NCI-H146 (cell line): Measurements from ENCODE around the gene PCED1B.
"Not testable (repeated sequence)": the region's sequence is repeated elsewhere in the genome, so short reads cannot be mapped to it uniquely, and the experiment has no call there.

Experiments used
- DNase-seq: peaks from one replicate; lab custom pipeline; 2025; lab: John Stamatoyannopoulos, UW

Gene PCED1B

DNA sequence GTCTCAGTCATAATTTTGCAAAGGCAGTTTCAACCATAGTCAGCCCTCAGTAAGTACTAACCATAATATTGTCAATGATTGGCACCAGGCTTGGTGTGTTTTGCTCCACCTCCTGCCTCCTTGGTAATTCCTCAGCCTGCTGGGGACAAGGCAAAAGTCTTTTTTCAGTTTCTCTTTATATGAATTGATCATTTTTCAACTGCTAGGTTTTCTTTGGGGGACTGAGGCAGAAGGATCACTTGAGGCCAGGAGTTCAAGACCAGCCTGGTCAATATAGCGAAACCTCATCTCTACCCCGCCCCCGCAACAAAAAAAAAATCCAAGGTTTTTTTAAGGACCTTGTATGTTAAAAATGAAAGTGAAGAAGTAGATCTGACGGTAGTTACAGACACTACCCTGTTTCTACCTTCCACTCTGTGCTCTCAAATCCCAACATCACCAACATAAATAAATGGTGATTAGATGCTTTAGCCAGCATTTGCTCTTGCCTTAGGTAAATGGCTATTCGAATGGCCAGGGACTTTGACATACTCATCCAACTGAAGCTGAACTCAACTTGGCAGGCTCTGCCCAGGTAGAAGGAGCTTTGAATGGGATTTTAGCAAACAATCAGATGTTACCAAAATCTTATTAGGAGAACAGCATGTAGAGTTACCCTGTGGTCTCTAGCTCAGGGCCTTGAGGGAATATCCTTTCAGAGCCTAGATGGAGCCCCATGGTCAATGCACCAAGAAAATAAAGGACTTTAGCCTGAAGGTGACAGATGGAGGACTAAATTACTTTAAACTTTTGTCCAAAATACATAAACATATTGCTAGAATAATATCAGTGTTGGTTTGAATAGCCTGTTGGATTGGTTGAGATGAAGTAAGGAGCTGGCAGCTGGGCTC is 127.3 kb downstream of the PCED1B start:
- no peak for DNase-seq

DNA sequence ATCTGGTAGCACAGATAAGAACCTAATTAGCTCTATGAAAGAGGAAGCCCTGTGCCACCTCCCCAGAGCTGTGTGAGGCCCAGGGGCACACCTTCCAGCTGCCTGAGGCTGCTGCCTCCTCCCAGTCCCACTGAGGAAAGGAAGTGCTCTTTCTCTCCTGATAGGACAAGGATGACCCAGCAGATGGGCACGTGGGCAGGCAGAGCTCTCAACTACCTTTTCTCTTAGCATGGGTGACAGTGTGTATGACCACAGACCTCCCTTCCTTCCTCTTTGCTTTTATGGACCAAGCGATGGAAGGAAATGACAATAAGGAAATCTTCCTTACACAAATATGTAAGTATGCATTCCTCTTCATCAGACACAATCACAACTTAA is 127.9 kb downstream of the PCED1B start:
- peak; percentile 35 for DNase-seq

DNA sequence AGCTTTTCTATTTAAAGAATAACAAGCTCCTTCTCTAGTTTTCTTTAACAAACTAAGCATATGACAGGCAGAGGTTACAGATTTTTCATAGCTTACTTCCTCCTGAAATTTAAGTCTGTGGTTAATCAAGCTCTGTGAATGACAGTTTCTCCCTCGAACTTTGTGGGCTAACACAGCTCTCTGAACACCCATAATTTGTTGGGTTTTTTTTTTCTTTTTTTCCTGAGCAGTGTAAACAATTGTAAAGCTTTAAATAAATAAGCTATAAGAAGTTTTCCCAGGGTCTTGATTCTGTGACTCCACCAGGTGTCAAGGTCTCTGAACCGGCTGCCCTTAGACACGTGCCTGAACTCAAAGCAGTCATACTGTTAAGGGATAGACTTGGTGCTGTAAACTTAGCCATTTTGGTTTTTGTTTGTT is 128.4 kb downstream of the PCED1B start:
- DNase-seq: no peak

DNA sequence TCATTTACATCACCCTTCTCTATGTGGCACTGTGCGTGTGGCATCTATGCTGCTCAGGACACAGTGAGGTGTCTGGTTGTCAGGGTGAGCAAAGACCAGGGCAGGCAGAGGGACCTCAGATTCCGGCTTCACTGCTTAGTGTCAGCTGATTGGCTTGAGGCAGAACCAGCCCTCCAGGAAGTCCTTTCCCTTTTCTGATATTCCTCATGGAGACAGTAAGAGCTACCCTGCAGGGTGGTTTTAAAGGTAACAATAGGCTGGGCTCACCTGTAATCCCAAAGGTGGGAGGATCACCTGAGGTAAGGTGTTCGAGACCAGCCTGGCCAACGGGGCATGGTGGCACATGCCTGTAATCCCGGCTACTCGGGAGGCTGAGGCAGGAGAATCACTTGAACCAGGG is 129.6 kb downstream of the PCED1B start:
- DNase-seq: no peak

DNA sequence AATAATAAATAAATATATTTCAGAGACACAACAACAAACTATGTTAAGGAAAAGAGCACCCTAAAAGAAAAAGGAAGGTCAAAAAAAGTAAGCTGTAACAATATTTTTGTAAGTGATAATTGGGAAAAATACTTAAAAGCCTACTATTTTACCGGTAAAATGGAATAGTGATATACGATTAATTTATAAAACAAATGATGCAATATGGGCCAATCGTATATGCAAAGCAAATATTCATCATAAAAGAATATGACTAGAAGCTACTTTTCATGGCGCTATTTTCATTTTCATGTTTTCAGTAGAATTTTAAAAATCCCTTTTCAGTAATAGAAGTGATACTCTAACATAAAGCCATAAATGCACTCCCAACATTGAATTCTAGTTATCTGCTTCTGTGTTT is 131.4 kb downstream of the PCED1B start:
- DNase-seq: no peak

DNA sequence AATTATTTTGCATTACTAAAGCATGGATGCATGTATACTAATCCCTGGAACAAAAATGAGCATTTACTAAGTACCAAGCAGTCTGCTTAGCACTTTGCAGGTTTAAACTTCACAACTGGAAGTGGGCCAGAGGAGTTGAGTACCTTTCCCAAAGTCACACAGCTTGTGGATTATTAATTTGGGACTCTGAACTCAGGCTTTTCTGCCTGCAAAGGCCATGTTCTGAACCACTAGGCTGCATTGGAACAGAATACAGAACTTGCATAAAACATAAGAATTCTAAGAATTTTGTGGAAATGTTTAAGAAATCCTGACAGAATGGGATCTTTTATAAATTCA is 133.2 kb downstream of the PCED1B start:
- DNase-seq: no peak

DNA sequence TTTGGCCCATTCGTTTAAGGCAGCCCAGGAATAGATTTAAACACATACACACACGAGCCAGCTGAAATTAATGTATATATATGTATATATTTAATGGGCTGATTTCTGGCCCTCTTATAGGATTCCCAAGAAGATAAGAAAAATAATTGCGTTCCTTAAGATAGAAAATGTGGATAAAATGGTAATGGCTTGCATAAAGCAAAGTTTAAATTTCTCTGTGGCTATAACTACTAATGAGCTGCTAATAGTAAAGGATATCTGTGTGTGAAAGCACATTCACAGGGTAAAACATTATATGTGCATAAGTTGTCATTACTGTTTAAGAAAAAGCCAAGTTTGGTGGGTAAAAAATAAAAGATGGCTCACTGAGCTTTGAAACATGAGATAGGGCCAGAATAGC is 134.0 kb downstream of the PCED1B start:
- no peak for DNase-seq

DNA sequence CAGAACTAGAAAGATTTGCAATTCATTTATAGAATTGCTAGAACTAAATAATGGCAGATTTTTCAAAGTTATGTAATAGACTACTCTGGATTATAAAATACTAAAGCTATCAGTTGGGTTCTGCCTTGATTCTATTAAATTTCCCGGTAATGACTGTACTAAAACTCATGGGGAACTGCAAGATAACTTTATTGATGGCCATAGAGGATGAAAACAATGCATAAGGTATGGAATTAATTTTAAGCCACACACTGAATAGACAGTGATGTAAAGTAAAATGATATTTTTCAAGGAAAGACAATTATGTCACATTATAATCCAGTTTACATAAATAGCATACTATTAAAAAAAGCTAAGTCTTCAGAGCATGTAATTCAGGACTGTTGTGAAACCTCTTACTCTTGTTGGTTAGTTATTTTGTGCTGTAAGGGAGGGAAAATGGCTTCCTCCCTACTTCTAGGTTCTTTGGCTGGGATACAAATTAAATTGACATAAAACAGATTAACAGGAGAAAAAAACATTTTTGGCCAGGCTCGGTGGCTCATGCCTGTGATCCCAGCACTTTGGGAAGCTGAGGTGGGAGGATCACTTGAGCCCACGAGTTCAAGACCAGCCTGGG is 134.7 kb downstream of the PCED1B start:
- no peak for DNase-seq

DNA sequence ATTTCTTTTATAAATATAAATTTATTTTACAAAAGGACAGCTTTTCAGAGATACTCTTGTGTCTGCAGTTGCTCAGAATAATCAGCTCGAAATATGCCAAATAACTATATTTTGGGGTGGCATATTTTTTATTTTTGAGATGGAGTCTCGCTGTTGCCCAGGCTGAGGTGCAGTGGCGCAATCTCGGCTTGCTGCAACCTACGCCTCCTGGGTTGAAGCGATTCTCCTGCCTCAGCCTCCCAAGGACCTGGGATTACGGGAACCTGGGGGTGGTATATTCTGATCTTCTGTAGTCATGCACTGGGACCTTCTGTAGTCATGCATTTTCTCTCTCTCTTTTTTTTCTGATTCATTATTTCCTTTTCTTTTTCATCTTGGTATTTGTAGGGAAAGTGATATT is 135.3 kb downstream of the PCED1B start:
- DNase-seq: no peak

DNA sequence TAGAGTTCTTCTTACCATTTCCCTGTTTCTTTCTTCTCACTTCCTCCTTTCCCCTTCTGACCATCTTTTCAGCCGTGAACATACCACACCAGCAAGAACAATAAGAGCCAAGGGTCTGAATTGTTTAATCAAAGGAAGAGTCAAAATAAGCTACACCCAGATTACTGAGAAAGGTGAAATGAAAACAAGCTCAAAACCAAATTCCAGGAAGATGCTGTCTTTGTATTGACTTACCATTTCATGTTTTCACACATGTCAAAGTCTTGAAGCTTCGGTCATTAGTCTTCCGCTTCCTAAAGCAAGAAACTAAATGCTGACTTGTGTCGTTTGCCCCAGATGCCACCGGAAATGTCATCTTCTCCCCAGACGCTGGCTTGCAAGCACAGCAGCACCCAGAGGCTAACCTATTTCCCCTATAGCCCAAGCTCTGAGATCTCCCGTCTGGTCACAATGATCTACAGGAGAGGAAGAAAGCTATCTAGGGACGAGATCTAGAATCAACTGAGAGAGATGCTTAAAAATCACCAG is 136.8 kb downstream of the PCED1B start:
- DNase-seq: no peak

DNA sequence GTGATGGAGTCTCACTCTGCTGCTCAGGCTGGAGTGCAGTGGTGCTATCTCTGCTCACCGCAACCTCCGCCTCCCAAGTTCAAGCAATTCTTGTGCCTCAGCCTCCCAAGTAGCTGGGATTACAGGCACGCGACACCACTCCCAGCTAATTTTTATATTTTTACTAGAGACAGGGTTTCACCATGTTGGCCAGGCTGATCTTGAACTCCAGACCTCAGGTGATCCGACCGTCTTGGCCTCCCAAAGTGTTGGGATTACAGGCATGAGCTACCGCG is 138.1 kb downstream of the PCED1B start:
- DNase-seq: not testable (repeated sequence)

DNA sequence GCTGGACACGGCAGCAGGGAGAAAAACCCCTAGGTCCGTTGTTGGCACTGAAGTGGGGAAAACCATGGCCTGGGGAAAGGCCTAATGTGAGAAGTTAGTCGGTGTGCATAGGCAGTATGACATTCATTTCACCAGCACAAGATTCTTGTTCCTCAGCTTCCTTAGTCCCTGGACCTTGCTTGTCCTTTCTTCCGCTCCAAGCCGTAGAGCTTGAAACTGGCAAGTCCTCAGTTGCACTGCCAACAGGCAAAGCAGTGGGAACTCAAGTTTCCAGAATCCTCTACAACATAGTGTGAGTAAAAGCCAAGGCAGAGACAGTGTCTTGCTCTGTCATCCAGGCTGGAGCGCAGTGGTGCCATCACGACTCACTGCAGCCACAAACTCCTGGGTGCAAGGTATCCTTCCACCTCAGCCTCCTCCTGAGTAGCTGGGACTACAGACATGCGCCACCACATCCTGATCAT is 138.8 kb downstream of the PCED1B start:
- no peak for DNase-seq

DNA sequence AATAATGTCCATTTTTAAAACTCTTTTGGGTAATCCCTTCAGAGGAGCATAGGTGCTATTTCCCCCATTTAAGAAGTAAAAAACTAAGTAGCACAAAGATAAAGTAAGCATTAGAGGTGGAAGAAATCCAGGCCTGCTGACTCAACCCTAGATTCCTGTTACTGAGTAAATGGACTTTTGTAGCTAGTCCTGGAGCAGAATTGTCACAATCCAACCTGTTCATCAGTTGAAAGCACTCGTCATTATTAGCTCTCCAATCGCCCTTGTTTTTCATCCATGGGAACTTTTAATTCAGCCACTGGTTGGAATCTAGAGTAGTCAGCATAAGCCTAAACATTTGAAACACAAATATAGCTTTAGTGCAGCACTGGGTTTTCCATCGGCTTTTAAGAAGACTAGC is 139.8 kb downstream of the PCED1B start:
- no peak for DNase-seq

DNA sequence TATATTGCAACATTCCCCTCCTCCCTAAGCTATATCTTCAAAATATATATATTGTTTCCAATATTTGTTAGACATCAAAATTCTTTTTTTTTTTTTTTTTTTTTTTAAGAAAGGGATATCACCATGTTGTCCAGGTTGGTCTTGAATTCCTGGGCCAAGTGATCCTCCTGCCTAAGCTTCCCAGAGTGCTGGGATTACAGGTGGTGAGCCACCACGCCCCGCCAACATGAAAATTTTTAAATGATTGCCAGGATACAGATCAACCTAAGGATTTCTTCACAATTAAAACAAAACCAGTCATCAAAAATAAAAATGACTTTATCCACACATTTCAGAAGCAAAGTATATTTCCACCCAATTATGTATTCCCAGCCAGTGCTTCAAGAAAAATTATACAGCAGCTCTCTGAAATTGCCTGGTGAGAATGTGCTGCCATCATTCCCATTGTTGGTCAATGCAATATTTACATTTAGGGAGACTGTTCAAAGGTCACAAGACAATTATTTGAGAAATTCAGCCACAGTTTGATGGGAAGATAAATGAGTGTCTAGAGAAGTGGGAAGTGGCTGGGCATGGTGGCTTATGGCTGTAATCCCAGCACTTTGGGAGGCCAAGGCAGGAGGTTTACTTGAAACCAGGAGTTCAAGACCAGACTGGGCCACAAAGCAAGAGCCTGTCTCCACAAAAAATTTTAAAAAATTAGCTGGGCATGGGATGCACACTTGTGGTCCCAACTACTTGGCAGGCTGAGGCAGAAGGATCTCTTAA is 142.0 kb downstream of the PCED1B start:
- DNase-seq: peak; percentile 14

DNA sequence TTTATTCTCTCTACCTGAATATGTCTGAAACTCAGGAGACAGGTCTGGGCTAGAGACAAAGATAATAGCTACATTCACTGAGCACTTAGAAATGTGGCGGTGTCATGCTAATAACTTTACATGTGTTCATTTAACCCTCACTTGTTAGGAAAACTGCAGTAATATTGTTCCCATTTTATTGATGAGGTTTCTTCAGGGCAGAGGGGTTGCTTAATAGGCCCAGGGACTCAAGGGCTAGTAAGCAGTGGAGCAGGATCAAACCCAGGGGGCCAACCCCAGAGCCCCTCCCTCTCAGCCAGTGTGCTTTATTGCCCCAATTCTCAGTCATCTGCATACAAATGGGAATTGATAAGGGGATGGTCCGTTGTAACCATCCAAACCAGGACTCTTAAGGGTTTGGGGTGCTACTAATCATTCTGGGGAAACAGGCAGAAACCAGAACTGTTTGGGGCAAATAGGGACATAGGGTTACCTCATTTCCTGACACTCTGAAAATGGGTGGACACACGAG is 143.2 kb downstream of the PCED1B start:
- DNase-seq: no peak

DNA sequence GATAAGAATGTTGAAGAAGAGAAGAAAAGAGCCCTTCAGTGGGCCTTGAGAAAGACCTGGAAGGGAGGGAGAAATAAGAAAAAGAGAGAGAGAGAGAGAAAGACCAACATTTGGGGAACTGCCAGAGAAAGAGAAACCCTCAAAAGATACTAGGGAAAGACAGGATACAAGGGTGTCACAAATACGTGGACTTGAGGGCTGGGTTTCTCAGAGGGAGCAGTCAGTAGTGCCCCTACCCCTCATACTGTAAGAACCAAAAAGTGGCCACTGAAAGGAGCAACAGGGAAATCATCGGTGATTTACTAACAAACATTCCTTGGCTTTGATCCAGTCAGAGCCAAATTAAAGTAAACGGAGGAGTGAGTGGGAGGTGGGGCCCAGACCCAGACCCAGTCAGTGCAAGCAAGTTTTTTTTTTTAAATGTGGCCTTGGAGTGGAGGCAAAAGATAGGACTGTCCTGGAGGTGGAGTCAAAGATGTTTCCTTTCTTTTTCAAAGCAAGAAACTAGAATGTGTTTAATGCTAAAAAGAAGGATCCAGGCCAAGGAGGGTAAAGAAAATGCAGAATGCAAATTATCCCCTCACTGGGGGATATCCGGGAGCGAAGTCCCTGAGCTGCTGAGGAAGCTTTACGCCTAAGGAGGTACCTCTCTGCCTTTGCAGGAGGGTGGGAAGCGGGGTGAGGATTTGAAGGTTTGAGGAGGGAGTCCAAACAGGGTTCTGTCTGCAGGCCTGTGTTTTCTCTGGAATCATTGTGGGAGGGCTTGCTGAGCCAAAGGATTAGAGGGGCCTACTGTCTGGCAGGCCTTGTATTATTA is 143.8 kb downstream of the PCED1B start:
- no peak for DNase-seq

DNA sequence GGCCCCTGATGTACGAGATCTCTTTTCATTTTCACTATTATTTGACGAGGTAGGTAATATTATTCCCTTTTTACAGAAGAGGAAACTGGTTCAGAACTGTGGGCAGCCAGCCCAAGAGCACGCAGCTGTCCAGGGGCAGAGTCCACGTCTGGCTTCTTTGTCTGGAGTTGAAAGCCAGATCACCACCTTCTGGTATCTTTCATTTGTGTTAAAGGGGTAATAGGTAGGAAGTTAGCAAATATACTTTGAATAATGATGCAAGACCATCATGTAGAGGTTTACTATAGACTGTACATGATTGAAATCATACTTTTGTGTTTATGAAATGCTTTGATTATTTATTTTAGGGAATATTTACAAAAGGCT is 144.4 kb downstream of the PCED1B start:
- peak; percentile 28 for DNase-seq

DNA sequence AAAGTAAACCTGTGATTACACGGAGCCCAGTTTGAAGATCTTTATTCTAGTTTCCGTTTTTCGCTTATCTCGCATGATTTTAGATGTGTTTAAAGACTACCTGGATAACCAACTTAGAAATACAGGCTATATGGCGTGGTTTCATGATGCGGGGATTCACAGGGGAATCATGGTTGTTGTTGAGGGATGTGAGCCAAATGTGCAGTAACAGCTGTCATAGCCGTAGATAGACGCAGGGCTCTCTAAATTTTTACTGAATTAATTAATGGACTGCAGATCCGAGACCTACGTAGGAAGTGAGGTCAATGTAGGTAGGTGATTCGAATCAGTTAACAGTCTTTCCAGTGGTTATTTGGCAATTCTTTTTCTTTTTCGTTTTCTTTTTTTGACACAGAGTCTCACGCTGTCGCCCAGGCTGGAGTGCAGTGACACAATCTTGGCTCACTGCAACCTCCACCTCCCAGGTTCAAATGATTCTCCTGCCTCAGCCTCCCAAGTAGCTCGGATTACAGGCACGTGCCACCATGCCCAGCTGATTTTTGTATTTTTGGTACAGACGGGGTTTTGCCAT is 145.2 kb downstream of the PCED1B start:
- DNase-seq: no peak

DNA sequence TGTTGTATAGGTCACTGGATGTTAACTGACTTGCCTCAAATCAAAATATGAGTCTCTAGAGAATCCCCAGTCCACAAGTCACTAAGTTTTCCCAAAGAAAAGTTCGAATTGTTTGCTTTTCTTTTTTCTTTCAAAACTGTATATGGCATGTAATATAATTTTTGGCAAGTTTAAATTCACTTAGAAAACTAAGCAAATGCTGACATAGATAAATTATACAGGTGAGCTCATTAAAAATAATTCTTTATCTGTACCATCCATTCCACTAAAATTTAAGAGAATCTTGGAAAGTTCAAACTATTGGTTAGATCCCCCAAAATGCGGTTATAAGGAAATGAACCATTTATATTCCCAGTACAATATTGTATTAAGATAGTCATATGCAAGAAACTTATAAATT is 145.9 kb downstream of the PCED1B start:
- DNase-seq: no peak

DNA sequence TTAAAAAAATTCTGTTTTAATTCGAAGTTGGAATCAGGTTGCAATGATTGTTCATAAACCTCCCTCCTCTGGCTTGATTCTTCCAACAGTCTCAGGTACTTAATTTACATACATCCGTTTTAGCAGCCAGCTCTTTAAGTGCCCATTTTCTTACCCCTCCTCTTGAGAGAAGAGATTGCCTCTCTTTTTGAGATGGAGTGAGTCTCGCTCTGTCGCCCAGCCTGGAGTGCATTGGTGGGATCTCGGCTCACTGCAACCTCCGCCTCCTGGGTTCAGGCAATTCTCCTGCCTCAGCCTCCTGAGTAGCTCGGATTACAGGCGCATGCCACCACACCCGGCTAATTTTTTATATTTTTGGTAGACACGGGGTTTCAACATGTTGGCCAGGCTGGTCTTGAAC is 146.8 kb downstream of the PCED1B start:
- DNase-seq: no peak

DNA sequence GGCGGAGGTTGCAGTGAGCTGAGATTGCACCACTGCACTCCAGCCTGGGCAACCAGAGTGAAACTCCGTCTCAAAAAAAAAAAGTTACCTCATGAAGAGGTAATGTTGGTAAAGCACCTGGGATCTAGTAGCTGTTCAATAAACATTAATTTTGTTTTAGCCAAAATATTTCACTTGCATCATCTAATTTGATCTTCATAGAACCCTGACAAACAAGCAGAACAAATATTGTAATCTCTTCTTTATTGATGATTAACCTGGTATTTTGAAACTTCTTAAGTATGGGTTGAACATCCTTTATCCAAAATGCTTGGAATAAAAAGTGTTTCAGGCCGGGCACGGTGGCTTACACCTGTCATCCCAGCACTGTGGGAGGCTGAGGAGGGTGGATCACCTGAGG is 149.4 kb downstream of the PCED1B start:
- DNase-seq: no peak

DNA sequence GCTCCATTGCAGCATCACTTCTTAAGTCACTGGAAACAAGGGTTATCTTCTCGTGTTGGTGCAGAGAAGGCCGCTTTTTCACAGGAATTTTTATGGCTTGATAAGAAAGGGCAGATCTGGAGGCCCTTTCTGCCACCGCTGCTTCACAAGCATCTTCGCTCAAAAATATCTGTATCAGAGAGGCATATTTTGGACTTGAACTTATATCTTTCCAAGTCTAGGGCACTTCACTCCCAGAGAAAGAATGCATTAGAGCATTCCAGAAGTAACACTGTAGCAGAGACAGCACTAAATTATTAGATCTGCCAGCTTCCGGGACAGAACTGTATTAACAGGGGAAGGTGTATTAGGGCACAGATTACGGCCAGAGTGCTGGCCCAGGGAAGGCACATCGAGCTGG is 152.0 kb downstream of the PCED1B start:
- no peak for DNase-seq
